ENCODE data around the gene GIT1.

GIT1 gene

GRCh38 chr17:29589524-29590410 is at the start of gene GIT1:
GIT1 (minus strand) TSS chr17:29589648; CDS start chr17:29589378, 270 bp downstream.
- peak; percentile 88 for DNase-seq

GRCh38 chr17:29633886-29634285 is 44.4 kb upstream of the GIT1 start:
- DNase-seq = no peak

- no peak for DNase-seq
These were observed 41.3 kb upstream of the GIT1 start for GRCh38 chr17:29630630-29631193.

GRCh38 chr17:29629839-29630238 is 40.4 kb upstream of the GIT1 start:
- DNase-seq = no peak

- no peak for DNase-seq
These were observed 39.2 kb upstream of the GIT1 start for GRCh38 chr17:29628644-29629043.

GRCh38 chr17:29627951-29628350 is 38.5 kb upstream of the GIT1 start:
- DNase-seq = no peak

- peak; percentile 36 for DNase-seq
These were observed 35.7 kb upstream of the GIT1 start for GRCh38 chr17:29625037-29625750.

- DNase-seq = no peak
These were observed 35.1 kb upstream of the GIT1 start for GRCh38 chr17:29624586-29624985.

- DNase-seq = no peak
These were observed 33.8 kb upstream of the GIT1 start for GRCh38 chr17:29623283-29623647.

- DNase-seq = peak; percentile 44
These were observed 33.2 kb upstream of the GIT1 start, which contains the start of gene CORO6 for GRCh38 chr17:29622337-29623282. CORO6 (minus strand) TSS chr17:29622912; CDS start chr17:29621421, 1,491 bp downstream.

GRCh38 chr17:29621751-29622194 is 32.3 kb upstream of the GIT1 start:
- no peak for DNase-seq

GRCh38 chr17:29620779-29621500 is 31.5 kb upstream of the GIT1 start:
- DNase-seq = no peak

GRCh38 chr17:29620271-29620670 is 30.8 kb upstream of the GIT1 start:
- peak; percentile 45 for DNase-seq

- DNase-seq = peak; percentile 34
These were observed 29.8 kb upstream of the GIT1 start for GRCh38 chr17:29619251-29619650.

GRCh38 chr17:29618272-29619065 is 29.0 kb upstream of the GIT1 start:
- no peak for DNase-seq

GRCh38 chr17:29617481-29618271 is 28.2 kb upstream of the GIT1 start:
- DNase-seq = peak; percentile 53

- DNase-seq = peak; percentile 75
These were observed 27.7 kb upstream of the GIT1 start for GRCh38 chr17:29617125-29617480.

- DNase-seq = no peak
These were observed 27.0 kb upstream of the GIT1 start for GRCh38 chr17:29616300-29617048.
